Astrocyte (in vitro differentiated cells and primary cell): Measurements from ENCODE around the gene EFNB2.

Experiments
- CTCF ChIP-seq: IDR thresholded peaks from 2 replicates; pipeline ENCODE4 v1.5.1; 2011; ENCODE audit warnings: low read depth, mild to moderate bottlenecking, inconsistent platforms, low read length, moderate library complexity; ENCODE audit not compliant: insufficient read depth
- EZH2 ChIP-seq: IDR thresholded peaks from 2 replicates; pipeline ENCODE4 v1.6.1; 2012; ENCODE audit warnings: mild to moderate bottlenecking, low read length, inconsistent platforms; ENCODE audit not compliant: insufficient read depth

- no peak for TF ChIP-seq CTCF
- TF ChIP-seq EZH2 = no peak
Measured at GRCh38 chr13:106491463-106491862, 44.0 kb downstream of the EFNB2 start.
